Measurements from ENCODE around the gene MAPK8IP1.

The MAPK8IP1 gene

GRCh38 chr11:45913942-45914635, 28.6 kb downstream of the MAPK8IP1 start:
- DNase-seq = no peak

GRCh38 chr11:45915446-45915845, 30.0 kb downstream of the MAPK8IP1 start:
- no peak for DNase-seq

GRCh38 chr11:45917286-45917622, 31.8 kb downstream of the MAPK8IP1 start:
- no peak for DNase-seq

- DNase-seq = peak; percentile 98
Measured at GRCh38 chr11:45917623-45918330, 32.3 kb downstream of the MAPK8IP1 start, which contains the start of gene PEX16. PEX16 (minus strand) TSS chr11:45917877; CDS start chr11:45917811, 66 bp downstream.

GRCh38 chr11:45918331-45918941, 33.0 kb downstream of the MAPK8IP1 start:
- DNase-seq = peak; percentile 60

GRCh38 chr11:45918962-45919675, 33.7 kb downstream of the MAPK8IP1 start:
- DNase-seq = no peak

- DNase-seq = no peak
Measured at GRCh38 chr11:45919806-45920530, 34.5 kb downstream of the MAPK8IP1 start.

- no peak for DNase-seq
Measured at GRCh38 chr11:45920531-45921477, 35.4 kb downstream of the MAPK8IP1 start.

GRCh38 chr11:45921561-45922424, 36.3 kb downstream of the MAPK8IP1 start:
- no peak for DNase-seq

- DNase-seq = no peak
Measured at GRCh38 chr11:45922425-45923082, 37.1 kb downstream of the MAPK8IP1 start, which contains the start of gene LARGE2. LARGE2 (plus strand) TSS chr11:45922656; CDS start chr11:45922883, 227 bp downstream.

GRCh38 chr11:45924036-45924915, 38.8 kb downstream of the MAPK8IP1 start:
- no peak for DNase-seq

- no peak for DNase-seq
Measured at GRCh38 chr11:45924927-45925326, 39.5 kb downstream of the MAPK8IP1 start.

GRCh38 chr11:45925550-45925949, 40.1 kb downstream of the MAPK8IP1 start:
- DNase-seq = no peak

GRCh38 chr11:45926001-45926401, 40.5 kb downstream of the MAPK8IP1 start:
- no peak for DNase-seq

GRCh38 chr11:45926536-45927331, 41.3 kb downstream of the MAPK8IP1 start:
- no peak for DNase-seq

GRCh38 chr11:45927332-45927683, 41.9 kb downstream of the MAPK8IP1 start:
- no peak for DNase-seq

GRCh38 chr11:45927684-45928413, 42.4 kb downstream of the MAPK8IP1 start:
- no peak for DNase-seq
